Duodenal mucosa (tissue), 2 donors: ENCODE data around the gene CNIH2.

Source experiments
- H3K27ac ChIP-seq: one replicate; pipeline ENCODE4 v1.7.0; 2013; ENCODE audit warnings: low read depth, low read length
- H3K27me3 ChIP-seq, 2 donors: one replicate each; pipeline ENCODE4 v1.7.0; 2013; ENCODE audit warnings: low read length in 2 of 2, control low read depth in 1 of 2; ENCODE audit not compliant: insufficient read depth in 2 of 2, control insufficient read depth in 1 of 2
- H3K36me3 ChIP-seq, 2 donors: one replicate each; pipeline ENCODE4 v1.7.0; 2013; ENCODE audit warnings: low read length in 2 of 2, control low read depth in 1 of 2; ENCODE audit not compliant: insufficient read depth in 2 of 2, control insufficient read depth in 1 of 2
- H3K4me1 ChIP-seq, 2 donors: one replicate each; pipeline ENCODE4 v1.7.0; 2013; ENCODE audit warnings: low read length in 2 of 2, control low read depth in 1 of 2; ENCODE audit not compliant: insufficient read depth in 2 of 2, control insufficient read depth in 1 of 2
- H3K4me3 ChIP-seq, 2 donors: one replicate each; pipeline ENCODE4 v1.7.0; 2013; ENCODE audit warnings: low read length in 2 of 2, low read depth in 1 of 2
- H3K9ac ChIP-seq, 2 donors: one replicate each; pipeline ENCODE4 v1.7.0; 2013; ENCODE audit warnings: low read length in 2 of 2, low read depth in 1 of 2
- H3K9me3 ChIP-seq, 2 donors: one replicate each; pipeline ENCODE4 v1.7.0; 2013; ENCODE audit warnings: low read length in 2 of 2, control low read depth in 1 of 2; ENCODE audit not compliant: control insufficient read depth in 1 of 2

Gene CNIH2

DNA sequence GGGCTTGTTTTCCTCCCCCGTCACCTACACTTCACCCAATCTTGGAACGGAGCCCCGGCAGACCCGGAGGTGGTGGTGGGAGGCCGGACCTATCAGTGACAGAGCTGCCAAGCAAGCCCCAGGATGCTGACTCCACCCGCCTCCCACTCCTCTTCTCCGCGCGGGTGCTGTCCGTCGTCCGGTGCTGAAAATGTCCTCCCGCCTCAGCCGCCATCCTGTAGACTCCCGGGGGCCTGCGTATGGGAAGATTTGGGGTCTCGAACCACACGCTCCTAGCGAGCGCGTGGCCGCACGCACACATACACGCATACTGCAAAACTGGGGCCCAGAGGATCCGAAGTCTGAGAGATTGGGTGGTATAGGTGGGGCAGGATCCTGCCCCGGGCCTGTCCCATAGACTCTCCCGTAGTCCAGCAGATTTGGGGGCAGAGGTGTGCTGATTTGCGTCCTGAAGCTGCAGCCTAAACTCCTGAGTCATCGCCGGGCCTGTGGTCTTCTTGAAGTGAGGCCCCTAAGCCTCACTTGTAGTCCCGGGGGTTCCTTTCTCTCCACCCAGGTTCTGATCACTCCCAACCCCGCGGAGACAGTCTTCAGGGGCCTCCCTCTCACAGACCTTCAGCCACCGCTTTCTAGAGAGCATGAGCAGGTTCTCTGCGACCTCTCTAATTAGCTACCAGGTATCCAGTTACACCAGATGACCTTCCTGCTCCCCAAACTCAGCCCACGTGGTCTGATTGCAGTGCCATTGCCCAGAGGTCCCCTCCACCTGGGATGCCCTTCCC is 11.8 kb downstream of the CNIH2 start:
- Histone ChIP-seq H3K36me3 (peaks cover 0 to 11% of the 10 kb centered on the region in 2 donors), H3K9ac (peak overlapping the region; percentile 70 to 78), H3K27ac (peak overlapping the region; percentile 93), H3K27me3 (peaks cover 24 to 25% of the 10 kb centered on the region in 2 donors), H3K9me3 (no peaks in the 10 kb centered on the region), H3K4me1 (peaks cover 19 to 34% of the 10 kb centered on the region in 2 donors), H3K4me3 (peak overlapping the region; percentile 86 to 88)

DNA sequence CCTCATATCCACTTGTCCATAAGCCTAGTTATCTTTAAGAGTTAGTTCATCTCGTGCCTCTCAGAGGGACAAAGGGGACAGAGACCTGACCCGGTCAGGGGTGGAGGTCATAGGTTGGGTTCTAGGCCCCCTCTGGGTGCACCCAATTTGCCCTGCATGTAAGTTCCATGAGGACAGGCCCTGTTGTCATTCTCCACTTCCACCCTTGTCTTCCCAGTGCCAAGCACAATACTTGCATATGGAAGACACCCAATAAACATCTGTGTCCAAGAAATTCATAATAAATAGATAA is 12.3 kb downstream of the CNIH2 start:
- Histone ChIP-seq H3K36me3 (peaks cover 0 to 6% of the 10 kb centered on the region in 2 donors), H3K4me1 (peaks cover 19 to 34% of the 10 kb centered on the region in 2 donors), H3K27me3 (peaks cover 24 to 25% of the 10 kb centered on the region in 2 donors), H3K9me3 (no peaks in the 10 kb centered on the region), H3K4me3 (peak overlapping the region; percentile 86 to 88), H3K27ac (no peak overlapping the region), H3K9ac (no peak overlapping the region)

- Histone ChIP-seq H3K9ac (no peak overlapping the region), H3K4me1 (peaks cover 19 to 34% of the 10 kb centered on the region in 2 donors), H3K27me3 (peaks cover 24 to 25% of the 10 kb centered on the region in 2 donors), H3K4me3 (peak overlapping the region in 1 of 2 donors; percentile 33), H3K27ac (no peak overlapping the region), H3K9me3 (no peaks in the 10 kb centered on the region), H3K36me3 (no peaks in the 10 kb centered on the region)
Measured at GRCh38 chr11:66291303-66291705, 13.3 kb downstream of the CNIH2 start.

DNA sequence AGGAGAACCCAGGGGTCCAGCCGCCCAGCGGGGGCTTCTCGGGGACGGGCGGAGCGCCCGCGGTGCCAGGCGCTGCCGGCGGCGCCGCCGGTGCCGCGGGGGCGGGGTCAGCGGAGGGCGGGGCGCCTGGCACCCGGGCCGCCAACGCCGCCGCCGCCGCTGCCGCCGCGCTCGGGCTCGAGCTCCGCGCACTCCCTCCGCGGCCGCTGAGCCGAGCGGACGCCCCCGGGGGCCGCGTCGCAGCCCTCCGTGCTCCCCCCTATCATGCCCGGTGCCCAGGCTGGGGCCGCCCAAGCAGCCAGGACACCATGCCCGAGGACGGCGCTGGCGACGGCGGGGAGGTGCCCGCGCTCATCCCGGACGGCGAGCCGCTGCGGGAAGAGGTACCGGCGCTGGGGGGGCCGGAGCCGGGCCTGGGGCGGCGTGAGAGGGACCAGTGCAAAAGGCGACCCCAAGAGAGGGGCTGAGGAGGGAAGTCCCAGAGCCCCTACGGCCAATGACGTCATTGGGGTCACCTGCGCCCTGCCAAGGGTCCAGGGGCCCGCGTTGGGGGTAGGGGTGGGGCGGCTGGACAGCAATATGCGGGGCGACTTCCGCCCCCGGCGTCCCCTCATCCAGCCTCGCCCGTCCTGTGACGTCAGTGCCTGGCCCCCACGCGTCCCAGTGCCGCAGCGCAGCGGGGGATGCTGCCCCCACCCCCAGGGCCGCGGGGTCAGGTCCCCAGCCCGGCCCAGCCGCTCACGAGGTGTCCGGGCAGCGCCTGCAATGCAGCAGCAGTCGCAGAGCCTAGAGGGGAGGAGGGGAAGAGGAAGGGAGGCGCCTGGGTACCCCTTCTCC is 13.9 kb downstream of the CNIH2 start, which contains the start of gene TMEM151A:
Gene TMEM151A (plus strand): TSS at position 189 of the 837 bp plus-strand sequence. CDS start 120 bp downstream, at position 309.
- H3K4me3 ChIP-seq = peak within 1 kb of the TSS; percentile 33 to 36
- no peak within 1 kb of the TSS for H3K27ac ChIP-seq
- peaks cover 19 to 34% of the 10 kb centered on the region in 2 donors for H3K4me1 ChIP-seq
- H3K27me3 ChIP-seq = peaks cover 24 to 29% of the 10 kb centered on the region in 2 donors
- H3K36me3 ChIP-seq = no peaks in the 10 kb centered on the region
- no peaks in the 10 kb centered on the region for H3K9me3 ChIP-seq
- H3K9ac ChIP-seq = no peak within 1 kb of the TSS

DNA sequence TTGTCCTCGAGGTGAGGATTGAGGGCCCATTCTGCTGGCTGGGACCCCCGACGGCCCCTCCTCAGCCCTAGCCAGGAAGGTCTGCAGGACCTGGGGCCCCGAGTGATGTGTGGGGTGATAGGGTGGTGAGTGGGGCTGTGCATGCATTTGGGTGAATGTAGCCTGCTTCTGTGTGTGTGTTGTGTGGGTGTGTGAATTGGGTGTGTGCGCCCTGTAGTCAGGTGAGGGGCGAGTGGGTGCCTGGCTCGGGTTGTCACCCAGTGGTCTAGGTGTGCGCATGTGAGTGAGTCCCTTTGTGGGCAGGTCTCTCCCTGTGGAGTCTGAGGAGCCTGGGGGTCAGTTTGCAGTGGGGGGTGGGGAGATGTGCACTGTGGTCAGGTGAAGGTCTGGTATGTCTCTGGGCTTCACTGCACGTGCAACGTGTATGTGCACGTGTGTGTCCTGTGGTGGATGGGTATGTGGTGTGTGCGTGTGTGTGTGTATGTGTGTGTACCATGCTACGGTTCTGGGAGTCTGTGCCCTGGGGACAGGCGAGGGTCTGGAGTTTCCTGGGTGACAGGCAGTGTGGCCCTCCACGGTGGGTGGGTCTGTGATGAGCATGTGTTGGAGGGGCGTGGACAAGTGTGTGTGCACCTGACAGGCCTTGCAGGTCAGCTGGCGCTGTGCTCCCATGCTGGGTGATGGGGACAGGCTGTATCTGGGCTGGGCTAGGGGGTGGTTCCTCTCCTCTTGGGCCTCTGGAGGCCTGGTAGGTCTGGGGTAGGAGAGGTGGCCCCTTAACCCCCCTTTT is 14.8 kb downstream of the CNIH2 start:
- Histone ChIP-seq H3K27me3 (peaks cover 24 to 29% of the 10 kb centered on the region in 2 donors), H3K4me1 (peaks cover 15 to 27% of the 10 kb centered on the region in 2 donors), H3K36me3 (no peaks in the 10 kb centered on the region), H3K4me3 (no peak overlapping the region), H3K27ac (no peak overlapping the region), H3K9me3 (no peaks in the 10 kb centered on the region), H3K9ac (no peak overlapping the region)

- H3K27me3 ChIP-seq = peaks cover 24 to 29% of the 10 kb centered on the region in 2 donors
- no peak overlapping the region for H3K9ac ChIP-seq
- no peaks in the 10 kb centered on the region for H3K9me3 ChIP-seq
- no peak overlapping the region for H3K4me3 ChIP-seq
- no peak overlapping the region for H3K27ac ChIP-seq
- H3K36me3 ChIP-seq = no peaks in the 10 kb centered on the region
- H3K4me1 ChIP-seq = peaks cover 9 to 21% of the 10 kb centered on the region in 2 donors
Measured at GRCh38 chr11:66293352-66293751, 15.4 kb downstream of the CNIH2 start.

DNA sequence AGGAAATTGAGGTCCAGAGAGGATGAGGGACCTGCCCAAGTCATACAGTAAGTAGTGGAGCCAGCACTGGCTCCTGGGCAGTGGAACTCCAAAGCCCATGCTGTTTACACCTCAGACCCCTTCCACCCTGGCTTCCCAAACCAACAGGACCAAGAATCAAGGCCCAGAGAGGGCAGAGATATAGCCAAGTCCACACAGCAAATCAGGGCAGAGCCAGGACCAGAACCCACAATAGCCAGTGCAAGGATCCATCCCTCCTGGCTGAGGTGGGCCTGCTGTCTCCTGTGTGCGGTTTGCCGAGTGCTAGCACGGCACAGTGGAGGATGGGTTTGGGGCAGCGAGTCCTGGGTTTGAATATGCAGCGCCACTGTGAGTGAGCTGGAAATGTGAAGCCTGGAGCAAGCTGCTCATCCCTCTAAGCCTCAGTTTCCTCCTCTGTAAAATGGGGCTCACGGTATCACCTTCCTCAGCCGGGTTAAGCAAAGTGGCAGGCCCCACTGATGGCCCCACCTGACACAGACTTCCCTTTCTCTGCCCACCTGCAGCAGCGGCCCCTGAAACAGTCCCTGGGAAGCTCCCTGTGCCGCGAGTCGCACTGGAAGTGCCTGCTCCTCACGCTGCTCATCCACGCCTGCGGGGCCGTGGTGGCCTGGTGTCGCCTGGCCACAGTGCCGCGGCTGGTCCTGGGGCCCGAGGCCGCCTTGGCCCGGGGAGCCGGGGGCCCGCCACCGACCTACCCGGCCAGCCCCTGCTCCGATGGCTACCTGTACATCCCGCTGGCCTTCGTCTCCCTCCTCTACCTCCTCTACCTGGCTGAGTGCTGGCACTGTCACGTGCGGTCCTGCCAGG is 16.0 kb downstream of the CNIH2 start:
- H3K4me3 ChIP-seq = no peak overlapping the region

GRCh38 chr11:66294626-66295620 is 16.9 kb downstream of the CNIH2 start:
- no peaks in the 10 kb centered on the region for H3K9me3 ChIP-seq
- peaks cover 5 to 15% of the 10 kb centered on the region in 2 donors for H3K4me1 ChIP-seq
- H3K36me3 ChIP-seq = no peaks in the 10 kb centered on the region
- no peak overlapping the region for H3K4me3 ChIP-seq
- H3K27ac ChIP-seq = no peak overlapping the region
- no peak overlapping the region for H3K9ac ChIP-seq
- peaks cover 24 to 29% of the 10 kb centered on the region in 2 donors for H3K27me3 ChIP-seq

More for the DNA sequence above, 16.0 kb downstream of the CNIH2 start:
- no peak overlapping the region for H3K9ac ChIP-seq
- H3K36me3 ChIP-seq = no peaks in the 10 kb centered on the region
- no peak overlapping the region for H3K27ac ChIP-seq
- peaks cover 9 to 19% of the 10 kb centered on the region in 2 donors for H3K4me1 ChIP-seq
- peaks cover 24 to 29% of the 10 kb centered on the region in 2 donors for H3K27me3 ChIP-seq
- H3K9me3 ChIP-seq = no peaks in the 10 kb centered on the region
